Prostate gland (tissue), 2 donors: ENCODE measurements around the gene VIPAS39. TPM values are rescaled to one million over a fixed set of nuclear protein-coding genes. Genes with fewer than 3 reads are reported as not detected.

ENCODE experiments used
- DNase-seq: peaks from one replicate; pipeline ENCODE4 v3.0.0-alpha.2; 2019; ENCODE audit warnings: low spot score
- H3K27ac ChIP-seq, 2 donors: fragments of 200-600 bp; sonication (generic); 2 replicates each; pipeline ENCODE4 v1.5.1; 2017 to 2019
- H3K27me3 ChIP-seq: fragments of 200-600 bp; sonication (generic); replicated peaks from 2 replicates; pipeline ENCODE4 v1.5.1; 2019; ENCODE audit not compliant: insufficient read depth
- H3K36me3 ChIP-seq, 2 donors: fragments of 200-600 bp; sonication (generic); 1 replicate in 1 of 2; 2 replicates in 1 of 2; pipeline versions ENCODE4 v1.5.1 to v1.8.1; 2017 to 2019
- H3K4me1 ChIP-seq: fragments of 200-600 bp; sonication (generic); replicated peaks from 2 replicates; pipeline ENCODE4 v1.5.1; 2019
- H3K4me3 ChIP-seq, 2 donors: fragments of 200-600 bp; sonication (generic); 2 replicates each; pipeline ENCODE4 v1.5.1; 2017 to 2019
- H3K9me3 ChIP-seq: fragments of 200-600 bp; sonication (generic); 2 replicates; pipeline ENCODE4 v1.5.1; 2017
- POLR2A ChIP-seq: fragments of 450-650 bp; IDR thresholded peaks from one replicate; pipeline ENCODE4 v1.6.1; 2016; ENCODE audit warnings: antibody characterized with exemption, mild to moderate bottlenecking
- POLR2AphosphoS5 ChIP-seq: sonication (generic); formaldehyde crosslinking; IDR thresholded peaks from one replicate; pipeline ENCODE4 v1.6.1; 2017; ENCODE audit warnings: antibody characterized with exemption
- WGBS: methylation state at CpG from one replicate; pipeline ENCODE4 v1.1.5; 2018; 5-methylcytosine and 5-hydroxymethylcytosine counted together
- intact Hi-C: fragments of 100-400 bp; cut with DNase I; formaldehyde crosslinking; loops from one replicate; pipeline ENCODE4 v1.14.2; 2022
- total RNA-seq, 2 donors: library from RNA; depleted of rRNA; stranded (reverse); fragments of >200 nt; gene quantifications; one replicate each; pipeline ENCODE4 v1.1.0, GENCODE V29; 2016
- TF ChIP-seq, protein P1 (sequence below), 4 experiments: fragments of 200-600 bp in 2 of 4; fragments of 450-650 bp in 2 of 4; sonication (generic) in 2 of 4; IDR thresholded peaks; 1 replicate in 3 of 4; 2 replicates in 1 of 4; pipeline ENCODE4 v1.5.1; 2016 to 2019; ENCODE audit warnings: antibody characterized with exemption in 4 of 4, mild to moderate bottlenecking in 2 of 4, moderate library complexity in 2 of 4

Gene VIPAS39
- total RNA-seq, 2 donors from 2014 or later = 19.6 to 45.4 TPM

DNA sequence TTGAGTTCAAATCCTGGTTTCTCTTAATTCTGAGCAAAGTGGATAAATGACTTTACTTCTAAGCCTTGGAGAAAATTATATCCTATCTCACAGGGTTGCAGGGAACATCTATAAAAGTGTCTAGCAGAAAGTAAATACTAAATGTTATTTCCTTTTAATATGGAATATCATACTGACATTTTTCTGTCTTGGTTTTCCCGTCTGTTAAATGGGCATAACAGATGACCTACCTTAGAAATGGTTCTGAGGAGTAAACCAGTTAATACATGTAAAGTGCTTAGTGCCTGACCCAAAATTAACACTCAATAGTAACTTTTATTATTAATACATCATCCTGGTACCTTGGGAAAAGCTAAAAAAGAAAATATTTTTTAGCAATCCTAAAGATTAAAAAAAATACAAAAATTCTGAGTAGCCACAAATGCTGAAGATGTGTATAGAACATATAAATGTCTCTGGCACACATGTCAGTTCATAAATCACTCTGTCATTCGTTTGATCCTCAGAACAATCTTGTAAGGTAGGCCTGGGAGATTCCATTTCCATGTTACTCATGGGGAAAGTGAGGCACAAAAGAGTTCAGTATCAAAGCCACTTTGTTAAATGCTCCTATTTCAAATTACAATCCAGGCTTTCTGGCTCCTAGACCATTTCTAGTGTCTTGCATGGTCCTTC, 1.3 kb downstream of the VIPAS39 start:
- no peak overlapping the region for H3K4me3 ChIP-seq
- H3K27ac ChIP-seq = no peak overlapping the region
- no peaks in the 10 kb centered on the region for H3K9me3 ChIP-seq
- DNase-seq = no peak
- intact Hi-C loops = loop anchor here (2.0 to 10.0 kb wide), 4 partner anchors 79 to 299 kb away; partner anchors contain the start of genes ALKBH1, GSTZ1, POMT2 and SAMD15
- TF ChIP-seq, protein P1, sequence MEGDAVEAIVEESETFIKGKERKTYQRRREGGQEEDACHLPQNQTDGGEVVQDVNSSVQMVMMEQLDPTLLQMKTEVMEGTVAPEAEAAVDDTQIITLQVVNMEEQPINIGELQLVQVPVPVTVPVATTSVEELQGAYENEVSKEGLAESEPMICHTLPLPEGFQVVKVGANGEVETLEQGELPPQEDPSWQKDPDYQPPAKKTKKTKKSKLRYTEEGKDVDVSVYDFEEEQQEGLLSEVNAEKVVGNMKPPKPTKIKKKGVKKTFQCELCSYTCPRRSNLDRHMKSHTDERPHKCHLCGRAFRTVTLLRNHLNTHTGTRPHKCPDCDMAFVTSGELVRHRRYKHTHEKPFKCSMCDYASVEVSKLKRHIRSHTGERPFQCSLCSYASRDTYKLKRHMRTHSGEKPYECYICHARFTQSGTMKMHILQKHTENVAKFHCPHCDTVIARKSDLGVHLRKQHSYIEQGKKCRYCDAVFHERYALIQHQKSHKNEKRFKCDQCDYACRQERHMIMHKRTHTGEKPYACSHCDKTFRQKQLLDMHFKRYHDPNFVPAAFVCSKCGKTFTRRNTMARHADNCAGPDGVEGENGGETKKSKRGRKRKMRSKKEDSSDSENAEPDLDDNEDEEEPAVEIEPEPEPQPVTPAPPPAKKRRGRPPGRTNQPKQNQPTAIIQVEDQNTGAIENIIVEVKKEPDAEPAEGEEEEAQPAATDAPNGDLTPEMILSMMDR (IDR thresholded peaks at IDR 0.05) = no peak
- no peak for TF ChIP-seq POLR2A
- no peak for TF ChIP-seq POLR2AphosphoS5
- no peaks in the 10 kb centered on the region for H3K27me3 ChIP-seq
- WGBS = 60% methylated on average over 2 of the region's 2 CpGs
- H3K4me1 ChIP-seq = no peaks in the 10 kb centered on the region
- peaks cover 0 to under 1% of the 10 kb centered on the region in 2 donors for H3K36me3 ChIP-seq

DNA sequence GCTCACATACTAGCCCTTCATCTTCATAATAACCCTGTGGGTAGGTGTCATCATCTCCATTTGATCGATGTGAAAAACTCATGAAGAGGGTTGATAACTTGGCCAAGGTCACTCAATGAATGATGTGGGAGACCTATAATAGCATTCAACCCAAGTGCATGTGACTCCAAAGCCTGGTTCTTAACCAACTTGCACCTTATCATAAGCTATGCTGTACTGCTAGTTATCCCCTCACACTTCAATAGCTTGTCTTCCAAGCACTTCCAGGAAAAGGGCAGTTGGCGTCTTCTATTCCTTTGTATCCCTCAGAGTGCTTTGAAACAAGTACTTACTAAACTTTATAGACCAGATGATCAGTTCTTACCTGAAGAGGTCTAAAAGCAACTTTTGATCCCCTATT, 15.2 kb downstream of the VIPAS39 start:
- intact Hi-C loops = no loop called here
- no peaks in the 10 kb centered on the region for H3K9me3 ChIP-seq
- H3K36me3 ChIP-seq = peaks cover 3 to 4% of the 10 kb centered on the region in 2 donors
- WGBS = 94% methylated on average over 2 of the region's 2 CpGs
- no peaks in the 10 kb centered on the region for H3K27me3 ChIP-seq
- no peak overlapping the region for H3K27ac ChIP-seq
- TF ChIP-seq POLR2AphosphoS5 = no peak
- TF ChIP-seq, protein P1 (IDR thresholded peaks at IDR 0.05) = no peak
- no peak for TF ChIP-seq POLR2A
- no peaks in the 10 kb centered on the region for H3K4me1 ChIP-seq
- DNase-seq = no peak
- no peak overlapping the region for H3K4me3 ChIP-seq

DNA sequence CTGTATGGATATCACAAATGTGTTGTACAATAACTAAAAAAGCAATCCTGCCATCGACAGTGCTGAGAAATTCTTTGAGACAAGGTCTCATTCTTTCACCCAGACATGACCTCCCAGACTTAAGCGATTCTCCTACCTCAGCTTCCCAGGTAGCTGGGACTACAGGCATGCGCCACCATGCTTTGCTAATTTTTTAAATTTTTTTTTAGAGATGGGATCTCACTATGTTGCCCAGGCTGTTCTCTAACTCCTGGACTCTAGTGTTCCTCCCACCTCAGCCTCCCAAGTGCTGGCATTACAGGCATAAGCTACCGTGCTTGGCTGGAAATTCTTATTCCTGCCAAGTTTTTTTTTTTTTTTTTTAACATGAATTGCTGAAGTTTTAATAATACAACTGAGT, 17.5 kb downstream of the VIPAS39 start:
- DNase-seq = no peak
- H3K4me3 ChIP-seq = no peak overlapping the region
- H3K4me1 ChIP-seq = no peaks in the 10 kb centered on the region
- TF ChIP-seq POLR2AphosphoS5 (no peak), POLR2A (no peak)
- TF ChIP-seq, protein P1 (IDR thresholded peaks at IDR 0.05) = no peak
- no peaks in the 10 kb centered on the region for H3K9me3 ChIP-seq
- no peaks in the 10 kb centered on the region for H3K27me3 ChIP-seq
- intact Hi-C loops = no loop called here
- H3K36me3 ChIP-seq = peaks cover 3 to 4% of the 10 kb centered on the region in 2 donors
- 94% methylated on average over 4 of the region's 4 CpGs for WGBS
- no peak overlapping the region for H3K27ac ChIP-seq

GRCh38 chr14:77438596-77438995, 18.8 kb downstream of the VIPAS39 start:
- intact Hi-C loops = no loop called here
- TF ChIP-seq POLR2A (no peak), POLR2AphosphoS5 (no peak)
- TF ChIP-seq, protein P1 (IDR thresholded peaks at IDR 0.05) = no peak
- Histone ChIP-seq H3K36me3 (peaks cover 3 to 4% of the 10 kb centered on the region in 2 donors), H3K27ac (no peak overlapping the region), H3K27me3 (no peaks in the 10 kb centered on the region), H3K4me1 (no peaks in the 10 kb centered on the region), H3K4me3 (no peak overlapping the region), H3K9me3 (no peaks in the 10 kb centered on the region)
- no peak for DNase-seq
- WGBS = 100% methylated on average over 1 of the region's 1 CpG

DNA sequence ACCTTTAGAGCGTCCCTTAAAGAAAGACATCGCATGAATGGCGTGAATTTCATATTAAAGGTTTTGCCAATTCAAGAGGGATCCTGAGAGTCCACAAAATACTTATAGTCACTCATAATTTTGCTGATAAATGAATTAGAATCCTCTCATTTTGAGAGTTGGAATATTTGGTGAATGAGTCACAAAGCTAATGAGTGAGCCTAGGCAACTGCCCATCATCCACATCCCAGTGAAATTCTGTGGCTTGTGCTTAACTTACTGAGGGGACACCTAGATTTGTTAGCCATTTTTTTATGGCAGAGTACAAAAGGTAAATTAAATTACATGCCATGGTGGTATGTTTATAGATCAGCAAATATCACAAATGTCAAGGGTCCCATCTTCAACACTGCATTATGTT, 21.4 kb downstream of the VIPAS39 start:
- 95% methylated on average over 3 of the region's 3 CpGs for WGBS
- Histone ChIP-seq H3K9me3 (no peaks in the 10 kb centered on the region), H3K4me3 (no peak overlapping the region), H3K27me3 (no peaks in the 10 kb centered on the region), H3K4me1 (no peaks in the 10 kb centered on the region), H3K27ac (no peak overlapping the region), H3K36me3 (peaks cover 0 to 5% of the 10 kb centered on the region in 2 donors)
- no peak for DNase-seq
- intact Hi-C loops = no loop called here
- TF ChIP-seq POLR2AphosphoS5 = no peak
